Right ventricle myocardium superior (tissue), 1 donor: Measurements from ENCODE around the gene EEF2K. TPM values are rescaled to one million over a fixed set of nuclear protein-coding genes. Genes with fewer than 3 reads are reported as not detected.
A peak's percentile ranks its signal among the peaks of the same experiment; 100 is the strongest.
"Not testable (repeated sequence)": the region's sequence is repeated elsewhere in the genome, so short reads cannot be mapped to it uniquely, and the experiment has no call there.

ENCODE experiments used
- ATAC-seq: fragments of 200-7000 bp; cut with Tn5 transposase; one replicate; pipeline ENCODE4 v1.9.1; 2020; ENCODE audit warnings: mild to moderate bottlenecking; ENCODE audit not compliant: poor library complexity
- DNase-seq: peaks from one replicate; pipeline ENCODE4 v3.0.0-alpha.2; 2020
- intact Hi-C: fragments of 100-400 bp; cut with DNase I; formaldehyde crosslinking; loops from one replicate; pipeline ENCODE4 v1.11.2; 2022
- long read RNA-seq: library from polyadenylated mRNA; unstranded; transcript quantifications from one replicate; pipeline ENCODE4 v2.0.0, GENCODE V29; 2021
- total RNA-seq: library from RNA; stranded (reverse); fragmentation: NEBNext Ultra II Directional; extraction: Animal tissue kit (Norgen Biotek cat#: 25700); gene quantifications from one replicate; pipeline ENCODE4 v1.2.1, GENCODE V29; 2021
- donor health status: DM: no; HTN: yes; CAD: no; lungs with severe emphysema.

The EEF2K gene
- 26.4 TPM for total RNA-seq
- long read RNA-seq, full-length matches to known transcripts: 5 of 44 reads
- long read RNA-seq, partial matches to known transcripts: 14 of 44 reads
- long read RNA-seq, other reads (novel, unspliced or antisense): 25 of 44 reads

DNA sequence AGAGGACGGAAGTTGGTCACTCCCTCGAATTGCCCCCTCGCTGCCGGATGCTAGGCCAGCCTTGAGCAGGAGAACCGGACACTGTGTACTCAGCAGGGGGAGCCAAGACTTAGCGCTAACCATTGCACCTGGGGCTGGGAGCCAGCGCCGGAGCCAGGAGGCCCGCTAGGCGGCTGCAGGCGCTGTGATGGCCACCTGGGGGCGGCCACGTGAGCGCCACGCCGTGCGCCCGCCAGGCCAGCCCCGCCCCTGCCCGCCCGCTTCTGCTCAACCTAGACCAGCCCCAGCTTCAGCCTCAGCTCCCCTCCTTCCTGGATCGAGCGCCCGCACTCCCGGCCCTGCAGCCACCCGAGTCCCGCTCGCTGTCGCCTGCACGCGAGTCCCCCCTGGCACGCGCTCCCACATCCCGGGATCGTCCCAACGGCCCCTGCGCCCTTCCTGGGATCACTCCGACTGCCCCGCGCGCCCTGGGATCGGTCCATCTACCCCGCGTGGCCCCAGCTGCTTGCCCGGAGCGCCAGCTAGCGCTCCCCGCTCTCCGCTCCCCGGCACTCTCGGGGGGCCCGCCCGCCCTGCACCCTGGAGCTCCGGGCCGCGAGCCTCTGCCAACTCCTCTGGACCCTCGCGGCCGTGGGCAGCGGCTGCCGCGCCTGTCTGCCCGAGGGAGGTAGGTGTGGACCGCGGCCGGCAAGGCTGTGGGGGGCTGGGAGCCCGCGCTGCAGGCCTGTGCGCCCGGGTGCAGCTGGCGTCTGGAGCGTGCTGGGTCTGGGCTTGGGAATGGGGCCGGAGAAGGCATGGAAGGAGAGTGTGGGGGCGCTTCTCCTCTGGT lies at the start of gene EEF2K:
Gene EEF2K (plus strand): TSS at position 266 of the 829 bp plus-strand sequence. CDS start 19,452 bp downstream, outside the sequence.
- DNase-seq (peak; percentile 95), ATAC-seq (peak; percentile 94)
- intact Hi-C loops: no loop called here

DNA sequence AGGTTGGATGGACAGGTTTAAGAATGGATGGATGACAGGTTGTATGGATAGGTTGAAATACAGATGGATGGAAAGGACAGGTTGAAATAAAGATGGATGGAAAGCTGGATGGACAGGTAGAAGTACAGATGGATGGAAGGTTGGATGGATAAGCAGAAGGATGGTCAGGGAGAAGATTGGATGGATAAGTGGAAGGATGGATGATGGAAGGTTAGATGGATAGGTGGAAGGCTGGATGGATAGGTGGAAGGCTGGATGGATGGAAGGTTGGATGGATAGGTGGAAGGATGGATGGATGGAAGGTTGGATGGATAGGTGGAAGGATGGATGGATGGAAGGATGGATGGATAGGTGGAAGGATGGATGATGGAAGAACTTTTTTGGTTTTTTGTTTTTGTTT lies 44.7 kb upstream of the EEF2K start:
- intact Hi-C loops: no loop called here
- ATAC-seq (no peak), DNase-seq (no peak)

DNA sequence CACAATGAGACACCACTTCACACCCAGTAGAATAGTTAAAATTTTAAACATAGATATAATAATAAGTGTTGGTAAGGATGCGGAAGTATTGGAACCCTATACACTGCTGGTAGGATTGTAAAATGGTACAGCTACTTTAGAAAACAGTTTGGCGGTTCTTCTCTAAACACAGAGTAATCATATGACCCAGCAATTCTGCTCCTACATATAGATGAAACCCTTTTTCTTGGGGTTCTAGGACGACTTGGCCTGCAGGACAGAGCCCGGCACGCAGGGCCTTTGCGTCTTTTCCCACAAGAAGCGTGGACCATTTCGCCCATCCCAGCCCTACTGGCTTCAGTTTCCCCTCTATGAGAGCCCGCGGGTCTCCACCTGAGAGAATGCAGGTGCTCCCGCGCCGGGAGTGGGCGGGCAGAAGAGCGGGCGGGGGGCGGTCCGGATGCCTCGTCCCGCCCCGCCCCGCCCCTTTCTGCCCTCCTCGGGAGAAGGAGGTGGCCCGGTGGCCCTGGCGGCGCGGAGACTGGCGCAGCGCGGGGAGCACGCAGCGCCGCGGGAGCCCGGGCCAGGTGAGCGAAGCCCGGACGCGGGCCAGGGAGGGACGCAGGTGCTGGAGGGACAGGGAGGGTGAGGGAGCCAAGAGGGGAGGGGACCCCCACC lies 44.0 kb upstream of the EEF2K start, which contains the start of gene SDR42E2:
Gene SDR42E2 (plus strand): TSS at position 508 of the 657 bp plus-strand sequence. CDS start 3,077 bp downstream, outside the sequence.
- ATAC-seq (no peak), DNase-seq (no peak)
- intact Hi-C loops: no loop called here

DNA sequence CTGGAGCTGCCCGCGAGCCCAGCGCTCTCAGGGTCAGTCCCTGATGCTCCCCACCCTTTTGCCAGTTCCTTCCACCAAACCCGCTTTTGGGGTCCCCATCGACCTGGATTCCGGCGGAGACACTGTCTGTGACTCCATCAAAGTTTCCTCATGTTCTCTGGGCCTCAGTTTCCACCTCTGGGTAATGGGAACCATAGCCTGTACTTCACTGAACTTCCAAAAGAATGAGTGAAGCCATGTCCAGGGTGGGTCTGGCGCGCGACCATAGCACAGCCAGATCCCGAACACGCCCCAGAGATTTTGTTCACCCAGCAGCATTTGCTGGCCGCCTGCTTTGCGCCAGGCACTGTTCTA lies 43.4 kb upstream of the EEF2K start:
- DNase-seq (no peak), ATAC-seq (no peak)
- intact Hi-C loops: no loop called here

DNA sequence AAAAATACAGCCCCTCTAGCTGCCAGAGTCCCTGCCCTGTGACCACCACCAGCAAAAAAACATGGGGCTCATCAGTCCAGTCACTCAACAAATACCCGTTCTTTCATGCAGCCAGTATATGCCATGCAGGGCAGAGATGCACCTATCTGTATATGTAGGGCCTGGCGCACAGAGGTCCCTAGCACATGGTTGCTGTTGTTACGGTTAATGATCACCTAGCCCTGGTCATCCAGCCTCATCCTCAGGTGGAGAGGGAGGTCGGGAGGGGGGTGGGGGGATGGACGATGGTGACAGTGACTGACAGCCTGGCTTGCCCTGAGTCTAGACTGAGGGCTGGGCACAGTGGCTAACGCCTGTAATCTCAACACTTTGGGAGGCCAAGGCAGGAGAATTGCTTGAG lies 42.3 kb upstream of the EEF2K start:
- no peak for ATAC-seq
- DNase-seq: no peak
- intact Hi-C loops: no loop called here

DNA sequence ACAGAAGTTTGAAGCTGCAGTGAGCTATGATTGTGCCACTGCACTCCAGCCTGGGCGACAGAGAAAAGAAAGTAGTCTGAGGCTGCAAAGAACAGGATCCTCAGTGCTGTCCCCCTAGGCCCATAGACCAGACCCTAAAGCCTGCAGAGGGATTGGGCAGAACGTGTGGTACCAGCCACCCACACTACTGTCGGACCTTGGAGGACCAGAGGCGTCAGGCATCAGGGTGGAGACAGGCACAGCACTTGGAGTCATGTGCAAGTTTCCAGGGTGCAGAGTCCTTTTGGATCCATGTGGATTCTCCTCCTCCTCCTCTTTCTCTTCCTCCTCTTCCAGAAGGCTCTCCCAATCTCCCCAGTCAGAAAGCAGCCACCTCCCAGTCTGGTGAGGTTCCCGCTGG lies 41.6 kb upstream of the EEF2K start:
- DNase-seq (no peak), ATAC-seq (no peak)
- intact Hi-C loops: no loop called here

DNA sequence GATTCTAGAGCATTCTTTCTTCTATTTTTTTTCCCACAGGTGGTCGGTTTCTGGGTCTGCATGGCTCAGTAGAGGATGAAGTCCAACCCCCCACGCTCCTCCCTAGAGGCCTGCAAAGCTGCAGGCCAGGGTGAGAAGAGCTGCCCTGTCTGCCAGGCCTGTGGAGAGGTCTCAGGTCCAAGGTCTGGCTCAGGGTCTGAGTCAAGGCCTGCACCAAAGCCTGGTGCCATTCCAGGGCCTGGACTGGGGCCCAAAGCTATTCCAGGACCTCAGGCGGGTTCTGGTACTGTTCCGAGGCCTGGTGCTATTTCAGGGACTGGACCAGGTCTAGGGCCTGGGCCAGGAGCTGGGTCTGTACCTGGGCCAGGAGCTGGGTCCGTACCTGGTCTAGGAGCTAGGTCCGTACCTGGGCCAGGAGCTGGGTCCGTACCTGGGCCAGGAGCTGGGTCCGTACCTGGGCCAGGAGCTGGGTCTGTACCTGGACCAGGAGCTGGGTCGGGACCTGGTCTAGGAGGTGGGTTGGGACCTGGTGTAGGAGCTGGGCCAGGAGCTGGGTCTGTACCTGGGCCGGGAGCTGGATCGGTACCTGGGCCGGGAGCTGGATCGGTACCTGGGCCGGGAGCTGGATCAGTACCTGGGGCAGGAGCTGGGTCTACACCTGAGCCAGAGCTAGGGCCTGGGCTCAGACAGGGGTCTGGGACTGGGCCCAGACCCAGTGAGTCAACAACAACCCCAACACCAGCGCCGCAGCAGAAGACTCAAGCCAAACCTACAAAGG lies 40.4 kb upstream of the EEF2K start:
- DNase-seq (no peak), ATAC-seq (no peak)
- intact Hi-C loops: no loop called here

DNA sequence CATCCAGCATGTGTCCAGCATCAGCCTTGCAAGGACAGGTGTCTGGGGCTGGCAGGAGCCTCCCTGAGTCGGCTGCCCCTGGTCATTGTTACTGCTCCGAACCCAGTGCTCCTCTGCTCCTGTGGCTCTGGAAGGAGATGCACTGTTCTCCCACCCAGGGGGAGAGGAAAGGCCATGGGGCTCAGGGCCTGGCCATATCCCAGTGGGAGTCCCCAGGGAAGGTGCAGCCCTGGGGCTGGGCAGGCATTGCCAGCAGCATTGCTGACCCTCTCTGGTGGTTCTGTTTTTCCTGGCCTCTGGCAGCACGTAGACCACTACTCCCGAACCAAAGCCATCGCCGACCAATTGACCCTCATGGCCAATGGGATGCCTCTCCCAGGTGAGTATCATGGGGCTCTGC lies 34.1 kb upstream of the EEF2K start:
- intact Hi-C loops: no loop called here
- no peak for ATAC-seq

DNA sequence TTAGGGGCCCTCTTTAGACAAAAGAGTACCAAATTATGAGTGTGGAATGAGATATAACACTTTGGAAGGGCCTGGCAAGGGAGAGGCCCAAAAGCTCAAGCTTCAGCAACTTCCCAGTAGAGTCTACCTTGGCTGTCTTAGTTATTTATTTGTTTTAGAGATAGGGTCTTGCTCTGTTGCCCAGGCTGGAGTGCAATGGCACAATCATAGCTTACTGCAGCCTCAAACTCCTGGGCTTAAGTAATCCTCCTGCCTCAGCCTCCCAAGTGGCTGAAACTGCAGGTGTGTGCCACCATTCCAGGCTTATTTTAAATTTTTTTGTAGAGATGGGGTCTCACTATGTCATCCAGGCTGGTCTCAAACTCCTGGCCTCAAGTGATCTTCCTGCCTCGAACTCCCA lies 33.4 kb upstream of the EEF2K start:
- intact Hi-C loops, ATAC-seq, DNase-seq: not testable (repeated sequence)

More for the DNA sequence above, 34.1 kb upstream of the EEF2K start:
- no peak for DNase-seq

DNA sequence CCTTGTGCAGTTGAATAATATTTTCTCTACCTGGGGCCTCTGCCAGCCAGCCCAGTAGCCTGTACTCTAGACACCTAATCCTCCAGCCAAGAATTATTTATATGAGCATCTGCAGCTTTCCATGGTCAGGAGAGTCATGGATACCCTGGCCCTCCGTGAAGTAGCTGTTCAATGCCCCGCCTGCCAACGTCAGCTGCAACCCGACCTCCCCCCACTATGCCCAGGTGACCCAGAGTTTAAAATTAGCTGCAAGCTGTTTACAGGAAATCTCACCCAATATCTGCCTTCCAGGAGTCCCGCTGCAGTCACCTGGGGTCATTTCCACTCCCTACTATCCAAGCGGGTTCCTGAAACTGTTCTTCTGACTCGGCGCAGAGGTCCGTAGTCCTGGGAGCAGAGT lies 31.4 kb upstream of the EEF2K start:
- intact Hi-C loops: no loop called here
- ATAC-seq (no peak), DNase-seq (no peak)

DNA sequence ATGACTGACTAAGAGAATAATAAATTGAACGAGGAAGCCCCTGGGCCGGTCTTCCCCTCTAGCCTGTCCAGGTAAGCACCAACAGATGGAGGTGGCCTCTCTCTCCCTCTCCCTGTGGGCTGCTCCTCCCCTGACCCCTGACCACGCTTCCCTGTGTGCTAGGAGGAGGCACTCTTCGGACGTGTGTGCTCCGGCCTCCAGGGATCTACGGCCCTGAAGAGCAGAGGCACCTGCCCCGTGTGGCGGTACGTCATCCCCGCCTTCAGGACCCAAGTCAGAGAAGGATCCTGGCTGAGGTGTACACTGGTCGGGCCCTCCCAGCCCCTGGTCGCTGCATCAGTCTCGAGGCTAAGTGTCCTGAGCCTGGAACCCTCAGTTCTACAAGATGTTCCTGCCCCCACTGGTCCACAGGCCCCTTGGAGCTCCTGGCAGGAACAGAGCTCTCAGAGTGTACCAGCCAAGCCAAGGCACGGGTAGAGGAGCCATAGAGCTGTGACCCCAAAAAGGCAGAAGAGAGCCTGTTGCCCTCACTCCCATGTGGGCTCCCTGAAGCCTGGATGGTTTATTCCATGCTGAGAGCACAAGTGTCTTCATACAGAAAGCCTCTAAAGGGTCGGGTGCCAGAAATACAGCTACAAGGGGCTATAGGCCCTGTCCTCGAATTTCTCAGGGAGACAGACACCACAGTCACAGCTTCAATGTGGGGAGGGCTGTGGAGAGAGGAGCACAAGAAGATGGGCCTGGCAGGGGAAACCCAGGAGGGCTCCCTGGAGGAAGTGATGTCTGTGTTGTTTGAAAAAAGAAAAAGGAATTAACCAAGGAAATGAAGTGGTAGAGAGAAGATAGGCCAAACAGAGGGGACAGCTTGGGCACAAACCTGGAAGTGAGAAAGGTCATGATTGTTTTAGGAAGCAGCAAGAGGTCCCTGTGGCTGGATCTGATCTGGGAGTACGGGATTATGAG lies 27.8 kb upstream of the EEF2K start:
- intact Hi-C loops: no loop called here
- ATAC-seq: no peak
- DNase-seq: no peak

DNA sequence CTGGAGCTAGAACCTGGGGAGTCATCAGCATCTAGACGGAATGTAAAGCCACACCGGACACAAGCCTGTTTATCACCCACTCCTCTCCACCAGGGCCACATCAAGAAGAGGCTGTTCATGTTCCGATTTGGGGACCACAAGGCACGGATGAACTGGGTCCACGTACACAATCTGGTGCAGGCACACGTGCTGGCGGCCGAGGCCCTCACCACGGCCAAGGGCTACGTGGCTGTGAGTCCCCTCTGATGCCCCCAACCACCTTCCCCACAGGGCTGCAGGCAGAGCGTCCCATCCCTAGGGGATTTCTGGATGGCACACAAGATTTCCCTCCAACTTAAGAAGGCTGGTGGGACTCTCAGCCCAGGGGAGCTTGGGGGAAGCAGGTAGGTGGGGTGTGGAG lies 24.7 kb upstream of the EEF2K start:
- no peak for DNase-seq
- ATAC-seq: no peak
- intact Hi-C loops: loop anchor here (10.0 kb wide), 2 partner anchors 97 to 227 kb away; partner anchors contain the start of gene UQCRC2

DNA sequence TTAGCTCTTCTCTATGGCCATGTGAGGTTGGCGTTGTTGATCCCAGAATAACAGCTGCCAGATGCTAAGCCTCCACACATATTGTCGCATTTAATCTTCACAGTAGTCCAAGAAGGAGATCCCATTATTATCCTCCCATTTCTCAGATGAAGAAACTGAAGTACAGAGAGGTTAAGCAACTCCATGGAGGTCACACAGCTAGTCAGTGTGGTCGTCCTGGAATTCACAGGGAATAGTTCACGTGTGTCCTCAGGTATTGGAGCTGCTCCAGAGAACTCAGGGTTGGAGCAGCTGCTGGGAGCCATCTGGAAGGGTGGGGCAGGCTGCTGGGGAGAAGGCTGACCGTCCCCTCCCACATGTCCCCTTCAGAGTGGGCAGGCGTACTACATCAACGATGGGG lies 24.2 kb upstream of the EEF2K start:
- intact Hi-C loops: loop anchor here (10.0 kb wide), 2 partner anchors 97 to 227 kb away; partner anchors contain the start of gene UQCRC2
- ATAC-seq (no peak), DNase-seq (no peak)

DNA sequence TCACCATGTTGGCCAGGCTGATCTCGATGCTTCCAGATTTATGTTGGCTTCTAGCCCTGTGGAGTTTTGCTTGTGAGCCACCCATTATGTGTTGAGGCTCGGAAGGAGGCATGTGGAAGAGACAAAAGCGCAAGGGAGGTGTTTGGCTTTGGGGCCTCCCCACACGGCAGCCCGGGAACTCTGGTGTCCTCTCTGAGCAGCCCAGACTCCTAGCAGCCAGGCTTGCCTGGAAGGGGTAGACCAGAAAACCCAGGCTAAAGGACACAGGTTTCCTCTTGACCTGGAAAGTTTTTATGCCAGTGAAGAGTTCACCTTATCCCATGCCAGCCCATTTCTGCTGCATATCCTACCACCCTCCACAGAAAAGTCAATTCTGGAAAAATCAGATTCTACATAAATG lies 22.7 kb upstream of the EEF2K start:
- DNase-seq: no peak
- no peak for ATAC-seq
- intact Hi-C loops: loop anchor here (10.0 kb wide), 2 partner anchors 99 to 229 kb away; partner anchors contain the start of gene UQCRC2

DNA sequence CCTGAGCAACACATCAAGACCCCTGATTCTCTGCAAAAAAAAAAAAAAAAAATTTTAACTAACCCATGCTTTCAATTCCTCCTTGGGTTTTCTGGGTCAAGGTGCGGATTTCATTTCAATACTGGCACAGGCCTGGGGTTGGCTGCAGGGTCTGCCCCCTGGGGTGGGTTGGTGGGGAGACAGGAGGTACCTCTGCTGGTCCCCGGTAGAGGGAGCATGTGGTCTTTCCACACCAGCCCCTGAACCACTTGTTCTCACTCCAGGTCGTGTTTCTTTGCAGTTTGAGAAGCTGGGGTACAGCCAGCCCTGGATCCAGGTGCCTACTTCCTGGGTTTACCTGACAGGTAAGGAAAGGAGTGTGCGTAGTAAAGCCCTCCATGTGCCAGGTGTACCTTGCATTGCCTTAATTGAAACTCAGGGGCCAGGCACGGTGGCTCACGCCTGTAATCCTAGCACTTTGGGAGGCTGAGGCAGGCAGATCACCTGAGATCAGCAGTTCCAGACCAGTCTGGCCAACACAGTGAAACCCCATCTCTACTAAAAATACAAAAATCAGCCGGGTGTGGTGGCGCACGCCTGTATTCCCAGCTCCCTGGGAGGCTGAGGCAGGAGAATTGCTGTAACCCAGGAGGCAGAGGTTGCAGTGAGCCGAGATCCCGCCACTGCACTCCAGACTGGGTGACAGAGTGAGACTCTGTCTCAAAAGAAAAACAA lies 22.0 kb upstream of the EEF2K start:
- ATAC-seq (no peak), DNase-seq (no peak)
- intact Hi-C loops: loop anchor here (10.0 kb wide), 2 partner anchors 99 to 229 kb away; partner anchors contain the start of gene UQCRC2

DNA sequence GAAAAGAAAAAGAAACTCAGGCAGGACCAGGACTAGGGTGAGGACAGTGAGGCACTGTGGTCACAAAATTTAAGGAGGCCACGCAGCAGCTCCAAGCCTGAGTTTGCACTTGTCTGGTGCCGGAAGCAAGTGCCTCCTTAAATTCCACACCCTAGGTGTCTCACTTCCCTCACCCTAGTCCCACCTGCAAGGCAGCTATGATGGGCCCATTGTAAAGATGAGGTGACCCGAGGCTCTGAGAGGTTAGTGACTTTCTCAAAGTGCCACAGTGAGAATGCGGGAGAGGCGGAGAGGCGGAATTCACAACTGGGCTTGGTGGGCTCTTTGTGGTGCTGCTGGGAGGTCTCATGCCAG lies 21.5 kb upstream of the EEF2K start:
- no peak for DNase-seq
- no peak for ATAC-seq
- intact Hi-C loops: loop anchor here (10.0 kb wide), 2 partner anchors 100 to 230 kb away; partner anchors contain the start of gene UQCRC2

DNA sequence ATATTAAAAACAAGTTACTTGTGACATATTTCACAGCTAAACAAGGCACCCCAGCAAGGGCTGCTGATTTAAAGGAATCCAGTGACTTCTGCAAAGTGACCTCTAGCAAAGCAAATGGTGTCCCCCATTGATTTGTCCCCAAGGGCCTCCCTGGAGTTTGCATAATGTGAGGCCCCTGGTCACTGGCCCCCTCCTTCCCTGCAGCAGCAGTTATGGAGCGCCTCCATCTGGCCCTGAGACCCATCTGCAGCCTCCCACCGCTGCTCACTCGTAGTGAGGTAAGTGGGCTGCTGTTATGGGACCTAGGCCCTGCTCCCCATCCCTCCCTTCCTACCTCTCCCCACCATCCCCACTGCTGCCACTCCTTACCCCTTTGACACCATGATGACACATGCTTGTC lies 19.6 kb upstream of the EEF2K start:
- ATAC-seq (no peak), DNase-seq (no peak)
- intact Hi-C loops: loop anchor here (5.0 to 10.0 kb wide), 3 partner anchors 102 to 232 kb away; partner anchors contain the start of genes PDZD9 and UQCRC2
